ENCODE results near the gene SERPINA5.

DNA sequence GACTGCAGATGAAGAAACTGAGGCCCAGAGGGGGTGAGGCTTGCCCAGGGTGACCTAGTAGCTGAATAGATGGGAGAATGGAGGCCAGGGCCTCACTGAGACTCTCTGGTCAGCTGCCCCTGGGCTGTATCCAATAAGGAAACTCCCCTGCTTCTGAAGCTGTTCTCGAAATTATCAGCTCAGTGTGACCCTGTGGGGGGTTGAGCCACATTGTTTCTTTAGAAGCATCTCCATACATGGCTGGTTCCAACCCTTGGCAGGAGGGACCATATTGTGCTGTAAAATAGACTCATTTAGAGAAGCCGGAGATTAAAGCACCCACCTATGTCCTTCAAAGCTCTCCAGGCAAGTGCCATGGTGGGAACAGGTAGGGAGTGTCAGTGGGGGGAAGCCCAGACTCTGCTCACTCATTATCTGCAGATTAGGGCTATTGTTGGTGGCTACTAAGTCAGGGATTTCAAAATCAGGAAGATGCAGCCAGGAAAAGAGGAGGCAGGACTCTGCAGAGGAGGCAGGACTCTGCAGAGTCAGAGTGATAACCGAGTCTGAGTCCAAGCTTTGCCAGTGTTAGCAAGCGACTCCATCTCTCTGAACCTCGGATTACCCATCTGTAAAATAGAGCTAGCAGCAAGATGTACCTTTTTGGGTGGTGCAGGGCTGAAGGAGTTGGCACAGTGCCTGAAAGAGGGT, 3.5 kb downstream of the SERPINA5 start:
- no peak for TF ChIP-seq EP300 (IDR thresholded peaks at IDR 0.05; ENCODE audit: borderline replicate concordance in 1 of 2, control insufficient read depth in 1 of 2, low read depth in 2 of 2, low read length in 2 of 2)
- TF ChIP-seq SIN3A (IDR thresholded peaks at IDR 0.05; ENCODE audit: low read depth, low read length), result no peak
- TF ChIP-seq, protein P1, sequence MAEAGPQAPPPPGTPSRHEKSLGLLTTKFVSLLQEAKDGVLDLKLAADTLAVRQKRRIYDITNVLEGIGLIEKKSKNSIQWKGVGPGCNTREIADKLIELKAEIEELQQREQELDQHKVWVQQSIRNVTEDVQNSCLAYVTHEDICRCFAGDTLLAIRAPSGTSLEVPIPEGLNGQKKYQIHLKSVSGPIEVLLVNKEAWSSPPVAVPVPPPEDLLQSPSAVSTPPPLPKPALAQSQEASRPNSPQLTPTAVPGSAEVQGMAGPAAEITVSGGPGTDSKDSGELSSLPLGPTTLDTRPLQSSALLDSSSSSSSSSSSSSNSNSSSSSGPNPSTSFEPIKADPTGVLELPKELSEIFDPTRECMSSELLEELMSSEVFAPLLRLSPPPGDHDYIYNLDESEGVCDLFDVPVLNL (IDR thresholded peaks at IDR 0.05; ENCODE audit: low read depth, low read length), result no peak
- TF ChIP-seq, protein P2, sequence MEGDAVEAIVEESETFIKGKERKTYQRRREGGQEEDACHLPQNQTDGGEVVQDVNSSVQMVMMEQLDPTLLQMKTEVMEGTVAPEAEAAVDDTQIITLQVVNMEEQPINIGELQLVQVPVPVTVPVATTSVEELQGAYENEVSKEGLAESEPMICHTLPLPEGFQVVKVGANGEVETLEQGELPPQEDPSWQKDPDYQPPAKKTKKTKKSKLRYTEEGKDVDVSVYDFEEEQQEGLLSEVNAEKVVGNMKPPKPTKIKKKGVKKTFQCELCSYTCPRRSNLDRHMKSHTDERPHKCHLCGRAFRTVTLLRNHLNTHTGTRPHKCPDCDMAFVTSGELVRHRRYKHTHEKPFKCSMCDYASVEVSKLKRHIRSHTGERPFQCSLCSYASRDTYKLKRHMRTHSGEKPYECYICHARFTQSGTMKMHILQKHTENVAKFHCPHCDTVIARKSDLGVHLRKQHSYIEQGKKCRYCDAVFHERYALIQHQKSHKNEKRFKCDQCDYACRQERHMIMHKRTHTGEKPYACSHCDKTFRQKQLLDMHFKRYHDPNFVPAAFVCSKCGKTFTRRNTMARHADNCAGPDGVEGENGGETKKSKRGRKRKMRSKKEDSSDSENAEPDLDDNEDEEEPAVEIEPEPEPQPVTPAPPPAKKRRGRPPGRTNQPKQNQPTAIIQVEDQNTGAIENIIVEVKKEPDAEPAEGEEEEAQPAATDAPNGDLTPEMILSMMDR (IDR thresholded peaks at IDR 0.05 in 2 of 3, conservative IDR thresholded peaks at IDR 0.05 in 1 of 3; ENCODE audit: control insufficient read depth in 2 of 3, extremely low read depth in 1 of 3, insufficient read depth in 1 of 3, low read depth in 3 of 3, low read length in 3 of 3), result no peak
- TF ChIP-seq, protein P3, sequence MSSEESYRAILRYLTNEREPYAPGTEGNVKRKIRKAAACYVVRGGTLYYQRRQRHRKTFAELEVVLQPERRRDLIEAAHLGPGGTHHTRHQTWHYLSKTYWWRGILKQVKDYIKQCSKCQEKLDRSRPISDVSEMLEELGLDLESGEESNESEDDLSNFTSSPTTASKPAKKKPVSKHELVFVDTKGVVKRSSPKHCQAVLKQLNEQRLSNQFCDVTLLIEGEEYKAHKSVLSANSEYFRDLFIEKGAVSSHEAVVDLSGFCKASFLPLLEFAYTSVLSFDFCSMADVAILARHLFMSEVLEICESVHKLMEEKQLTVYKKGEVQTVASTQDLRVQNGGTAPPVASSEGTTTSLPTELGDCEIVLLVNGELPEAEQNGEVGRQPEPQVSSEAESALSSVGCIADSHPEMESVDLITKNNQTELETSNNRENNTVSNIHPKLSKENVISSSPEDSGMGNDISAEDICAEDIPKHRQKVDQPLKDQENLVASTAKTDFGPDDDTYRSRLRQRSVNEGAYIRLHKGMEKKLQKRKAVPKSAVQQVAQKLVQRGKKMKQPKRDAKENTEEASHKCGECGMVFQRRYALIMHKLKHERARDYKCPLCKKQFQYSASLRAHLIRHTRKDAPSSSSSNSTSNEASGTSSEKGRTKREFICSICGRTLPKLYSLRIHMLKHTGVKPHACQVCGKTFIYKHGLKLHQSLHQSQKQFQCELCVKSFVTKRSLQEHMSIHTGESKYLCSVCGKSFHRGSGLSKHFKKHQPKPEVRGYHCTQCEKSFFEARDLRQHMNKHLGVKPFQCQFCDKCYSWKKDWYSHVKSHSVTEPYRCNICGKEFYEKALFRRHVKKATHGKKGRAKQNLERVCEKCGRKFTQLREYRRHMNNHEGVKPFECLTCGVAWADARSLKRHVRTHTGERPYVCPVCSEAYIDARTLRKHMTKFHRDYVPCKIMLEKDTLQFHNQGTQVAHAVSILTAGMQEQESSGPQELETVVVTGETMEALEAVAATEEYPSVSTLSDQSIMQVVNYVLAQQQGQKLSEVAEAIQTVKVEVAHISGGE (CRISPR knock-in tag; IDR thresholded peaks at IDR 0.05), result no peak
- no peak for TF ChIP-seq GATAD2B (conservative IDR thresholded peaks at IDR 0.05; ENCODE audit: low read depth)
- TF ChIP-seq RAD21 (IDR thresholded peaks at IDR 0.05; ENCODE audit: insufficient read depth, low read depth, low read length), result no peak
